BLaER1 treated with 17β-estradiol and CSF1 and Interleukin-3, amounts not matched to agents 10 nM and 100 nM (cell line): Measurements from ENCODE around the gene TEX101.
A peak's percentile ranks its signal among the peaks of the same experiment; 100 is the strongest.

Source experiments
- H3K27ac ChIP-seq, 11 experiments: shearing (Covaris generic); formaldehyde crosslinking; 2 replicates each; pipeline ENCODE4 v1.8.1; 2022
- H3K27me3 ChIP-seq, 11 experiments: shearing (Covaris generic); formaldehyde crosslinking; 2 replicates each; pipeline ENCODE4 v1.8.1; 2022
- H3K36me3 ChIP-seq, 11 experiments: shearing (Covaris generic); formaldehyde crosslinking; 2 replicates each; pipeline ENCODE4 v1.8.1; 2022
- H3K4me1 ChIP-seq, 10 experiments: shearing (Covaris generic); formaldehyde crosslinking; 2 replicates each; pipeline ENCODE4 v1.8.1; 2022
- H3K4me2 ChIP-seq, 11 experiments: shearing (Covaris generic); formaldehyde crosslinking; 2 replicates each; pipeline ENCODE4 v1.8.1; 2022
- H3K4me3 ChIP-seq, 10 experiments: shearing (Covaris generic); formaldehyde crosslinking; 2 replicates each; pipeline ENCODE4 v1.8.1; 2022
- H3K9ac ChIP-seq, 11 experiments: shearing (Covaris generic); formaldehyde crosslinking; 2 replicates each; pipeline ENCODE4 v1.8.1; 2022
- H3K9me3 ChIP-seq, 11 experiments: shearing (Covaris generic); formaldehyde crosslinking; replicated peaks in 1 of 11; 2 replicates each; pipeline ENCODE4 v1.8.1; 2022
- H4K20me1 ChIP-seq, 11 experiments: shearing (Covaris generic); formaldehyde crosslinking; 2 replicates each; pipeline ENCODE4 v1.8.1; 2022
- Cebpa-rat ChIP-seq, 11 experiments: shearing (Covaris generic); IDR thresholded peaks; 2 replicates each; pipeline ENCODE4 v1.8.1; 2022

TEX101 gene

GRCh38 chr19:43444531-43445287 lies 30.0 kb downstream of the TEX101 start:
- Histone ChIP-seq H3K4me2 (peak overlapping the region in 7 of 11 experiments; percentile 2 to 49 (median 33); a peak in 10 of 22 replicates), H3K27ac (no peak overlapping the region; a peak in 1 of 22 replicates), H3K9me3 (0 out of 22 replicates have a peak, but pooled peaks cover 0 to under 1% (median 0%) of the 10 kb centered on the region in 11 experiments), H3K36me3 (no peaks in the 10 kb centered on the region), H3K9ac (no peak overlapping the region), H3K4me1 (peaks cover 9 to 59% (median 27%) of the 10 kb centered on the region in 10 experiments), H4K20me1 (no peaks in the 10 kb centered on the region), H3K27me3 (no peaks in the 10 kb centered on the region), H3K4me3 (no peak overlapping the region)
- TF ChIP-seq Cebpa-rat (IDR thresholded peaks at IDR 0.05): no peak

- TF ChIP-seq Cebpa-rat (IDR thresholded peaks at IDR 0.05): no peak
These were observed 30.7 kb downstream of the TEX101 start for GRCh38 chr19:43445426-43445825.

GRCh38 chr19:43446746-43447489 lies 32.2 kb downstream of the TEX101 start:
- TF ChIP-seq Cebpa-rat (IDR thresholded peaks at IDR 0.05): no peak
- Histone ChIP-seq H3K36me3 (no peaks in the 10 kb centered on the region), H3K27me3 (no peaks in the 10 kb centered on the region), H3K9me3 (peaks cover 0 to 7% (median 0%) of the 10 kb centered on the region in 11 experiments; a peak in 4 of 22 replicates), H3K27ac (peak overlapping the region in 1 of 11 experiments; percentile 24; a peak in 1 of 22 replicates), H3K4me1 (peaks cover 0 to 60% (median 33%) of the 10 kb centered on the region in 10 experiments; a peak in 18 of 20 replicates), H3K4me2 (peak overlapping the region in 2 of 11 experiments; percentile 7 to 31; a peak in 1 of 22 replicates), H4K20me1 (no peaks in the 10 kb centered on the region), H3K9ac (no peak overlapping the region), H3K4me3 (no peak overlapping the region)

More at GRCh38 chr19:43445426-43445825, 30.7 kb downstream of the TEX101 start:
- Histone ChIP-seq H3K4me1 (peaks cover 2 to 59% (median 28%) of the 10 kb centered on the region in 10 experiments; a peak in 18 of 20 replicates), H3K27me3 (no peaks in the 10 kb centered on the region), H3K4me2 (peak overlapping the region in 5 of 11 experiments; percentile 26 to 49 (median 37); a peak in 8 of 22 replicates), H3K36me3 (no peaks in the 10 kb centered on the region), H3K9ac (no peak overlapping the region), H3K27ac (0 out of 22 replicates have a peak overlapping the region, but pooled peaks of 1 of the 11 experiments have one; percentile 15), H3K9me3 (no peaks in the 10 kb centered on the region), H3K4me3 (no peak overlapping the region), H4K20me1 (no peaks in the 10 kb centered on the region)

GRCh38 chr19:43447655-43448054 lies 33.0 kb downstream of the TEX101 start:
- no peak for TF ChIP-seq Cebpa-rat (IDR thresholded peaks at IDR 0.05)
- no peaks in the 10 kb centered on the region for H4K20me1 ChIP-seq
- no peak overlapping the region for H3K4me3 ChIP-seq
- no peaks in the 10 kb centered on the region for H3K27me3 ChIP-seq
- H3K27ac ChIP-seq: peak overlapping the region in 1 of 11 experiments; percentile 24; a peak in 1 of 22 replicates
- H3K36me3 ChIP-seq: no peaks in the 10 kb centered on the region
- H3K9me3 ChIP-seq: peaks cover 0 to 8% (median 0%) of the 10 kb centered on the region in 11 experiments; a peak in 4 of 22 replicates
- no peak overlapping the region for H3K9ac ChIP-seq
- peaks cover 0 to 67% (median 36%) of the 10 kb centered on the region in 10 experiments; a peak in 18 of 20 replicates for H3K4me1 ChIP-seq
- H3K4me2 ChIP-seq: no peak overlapping the region

GRCh38 chr19:43450545-43450997 lies 35.9 kb downstream of the TEX101 start:
- Histone ChIP-seq H3K4me1 (peaks cover 4 to 79% (median 41%) of the 10 kb centered on the region in 10 experiments), H3K9ac (peak overlapping the region in 4 of 11 experiments; percentile 1 to 29 (median 18); a peak in 3 of 22 replicates), H3K36me3 (no peaks in the 10 kb centered on the region), H3K4me2 (peak overlapping the region in 8 of 11 experiments; percentile 21 to 88 (median 56); a peak in 15 of 22 replicates), H4K20me1 (no peaks in the 10 kb centered on the region), H3K27me3 (no peaks in the 10 kb centered on the region), H3K9me3 (peaks cover 0 to 11% (median 0%) of the 10 kb centered on the region in 11 experiments; a peak in 4 of 22 replicates), H3K27ac (peak overlapping the region in 6 of 11 experiments; percentile 10 to 54 (median 30); a peak in 7 of 22 replicates), H3K4me3 (no peak overlapping the region)
- TF ChIP-seq Cebpa-rat (IDR thresholded peaks at IDR 0.05): no peak

- Histone ChIP-seq H3K9ac (no peak overlapping the region), H3K9me3 (peaks cover 0 to 11% (median 0%) of the 10 kb centered on the region in 11 experiments; a peak in 4 of 22 replicates), H3K4me2 (peak overlapping the region in 5 of 11 experiments; percentile 6 to 52 (median 25); a peak in 7 of 22 replicates), H3K36me3 (no peaks in the 10 kb centered on the region), H3K27me3 (no peaks in the 10 kb centered on the region), H3K4me3 (no peak overlapping the region), H4K20me1 (no peaks in the 10 kb centered on the region), H3K4me1 (peaks cover 11 to 93% (median 50%) of the 10 kb centered on the region in 10 experiments), H3K27ac (no peak overlapping the region)
- TF ChIP-seq Cebpa-rat (IDR thresholded peaks at IDR 0.05): no peak
These were observed 37.9 kb downstream of the TEX101 start for GRCh38 chr19:43452582-43452981.

- Histone ChIP-seq H3K4me2 (peak overlapping the region in 5 of 11 experiments; percentile 57 to 79 (median 72); a peak in 10 of 22 replicates), H3K27ac (peak overlapping the region in 2 of 11 experiments; percentile 72 to 77; a peak in 2 of 22 replicates), H3K4me3 (no peak overlapping the region), H3K9me3 (peaks cover 0 to 11% (median 0%) of the 10 kb centered on the region in 11 experiments; a peak in 4 of 22 replicates), H4K20me1 (no peaks in the 10 kb centered on the region), H3K27me3 (no peaks in the 10 kb centered on the region), H3K9ac (no peak overlapping the region), H3K36me3 (no peaks in the 10 kb centered on the region), H3K4me1 (peaks cover 11 to 93% (median 55%) of the 10 kb centered on the region in 10 experiments)
- TF ChIP-seq Cebpa-rat (IDR thresholded peaks at IDR 0.05): no peak
These were observed 39.3 kb downstream of the TEX101 start for GRCh38 chr19:43454031-43454430.

GRCh38 chr19:43455321-43456113 lies 40.8 kb downstream of the TEX101 start:
- peaks cover 0 to 11% (median 0%) of the 10 kb centered on the region in 11 experiments; a peak in 4 of 22 replicates for H3K9me3 ChIP-seq
- peak overlapping the region in 10 of 11 experiments; percentile 19 to 77 (median 51); a peak in 17 of 22 replicates for H3K27ac ChIP-seq
- H3K9ac ChIP-seq: peak overlapping the region; percentile 6 to 69 (median 48); a peak in 18 of 22 replicates
- H3K36me3 ChIP-seq: no peaks in the 10 kb centered on the region
- H3K27me3 ChIP-seq: no peaks in the 10 kb centered on the region
- peak overlapping the region; percentile 19 to 89 (median 69) for H3K4me2 ChIP-seq
- 0 out of 22 replicates have a peak, but pooled peaks of 2 of the 11 experiments have one; percentile 6 to 20 for TF ChIP-seq Cebpa-rat (IDR thresholded peaks at IDR 0.05)
- no peaks in the 10 kb centered on the region for H4K20me1 ChIP-seq
- peaks cover 11 to 78% (median 47%) of the 10 kb centered on the region in 10 experiments for H3K4me1 ChIP-seq
- peak overlapping the region in 3 of 10 experiments; percentile 1 to 30 (median 29); a peak in 3 of 20 replicates for H3K4me3 ChIP-seq
